Nephron (organoid): ENCODE results near the gene TNNI3K.

Source experiments
- H3K27ac Mint-ChIP-seq, 3 experiments: 2 replicates each; pipeline ENCODE4 v1.8.0; 2020; ENCODE audit warnings: mixed read lengths in 3 of 3, mild to moderate bottlenecking in 2 of 3, moderate library complexity in 1 of 3
- H3K27me3 Mint-ChIP-seq: 2 replicates; pipeline ENCODE4 v1.8.0; 2021; ENCODE audit warnings: low read depth, mild to moderate bottlenecking, moderate library complexity, mixed read lengths
- H3K36me3 Mint-ChIP-seq: 2 replicates; pipeline ENCODE4 v1.8.0; 2020; ENCODE audit warnings: low read depth, mixed read lengths
- H3K4me1 Mint-ChIP-seq: 2 replicates; pipeline ENCODE4 v1.8.0; 2020; ENCODE audit warnings: mixed read lengths
- H3K4me3 Mint-ChIP-seq, 3 experiments: 2 replicates each; pipeline ENCODE4 v1.8.0; 2020; ENCODE audit warnings: mild to moderate bottlenecking in 3 of 3, mixed read lengths in 3 of 3, moderate library complexity in 2 of 3
- H3K9me3 Mint-ChIP-seq: 2 replicates; pipeline ENCODE4 v1.8.0; 2020; ENCODE audit warnings: mixed read lengths
- CTCF ChIP-seq, 3 experiments: fragments of 200-600 bp; sonication (generic); IDR thresholded peaks; one replicate each; pipeline ENCODE4 v1.5.0; 2021; ENCODE audit warnings: antibody characterized with exemption in 3 of 3; ENCODE audit not compliant: unreplicated experiment in 3 of 3

Gene TNNI3K

GRCh38 chr1:74467786-74468377, 232.7 kb downstream of the TNNI3K start:
- H3K27ac Mint-ChIP-seq, result no peak overlapping the region
- no peaks in the 10 kb centered on the region for H3K9me3 Mint-ChIP-seq
- H3K4me1 Mint-ChIP-seq, result peaks cover 32% of the 10 kb centered on the region
- H3K4me3 Mint-ChIP-seq, result no peak overlapping the region
- H3K36me3 Mint-ChIP-seq, result no peaks in the 10 kb centered on the region
- TF ChIP-seq CTCF (IDR thresholded peaks at IDR 0.05; ENCODE audit: unreplicated experiment in 3 of 3), result no peak
- H3K27me3 Mint-ChIP-seq, result peaks cover 5% of the 10 kb centered on the region

- Mint-ChIP-seq H3K27ac (no peak overlapping the region), H3K27me3 (peaks cover 5% of the 10 kb centered on the region), H3K9me3 (no peaks in the 10 kb centered on the region), H3K4me1 (peaks cover 32% of the 10 kb centered on the region), H3K4me3 (no peak overlapping the region), H3K36me3 (no peaks in the 10 kb centered on the region)
- peak; percentile 75 to 79 (median 79) for TF ChIP-seq CTCF (IDR thresholded peaks at IDR 0.05; ENCODE audit: unreplicated experiment in 3 of 3)
Observed at GRCh38 chr1:74468982-74469603, 233.9 kb downstream of the TNNI3K start.

GRCh38 chr1:74470251-74470650, 235.1 kb downstream of the TNNI3K start:
- no peak overlapping the region for H3K4me3 Mint-ChIP-seq
- H3K4me1 Mint-ChIP-seq, result peaks cover 32% of the 10 kb centered on the region
- no peaks in the 10 kb centered on the region for H3K36me3 Mint-ChIP-seq
- no peak for TF ChIP-seq CTCF (IDR thresholded peaks at IDR 0.05; ENCODE audit: unreplicated experiment in 3 of 3)
- H3K9me3 Mint-ChIP-seq, result no peaks in the 10 kb centered on the region
- peak overlapping the region in 2 of 3 experiments; percentile 22 to 45 for H3K27ac Mint-ChIP-seq
- H3K27me3 Mint-ChIP-seq, result peaks cover 5% of the 10 kb centered on the region

- Mint-ChIP-seq H3K27me3 (peaks cover 5% of the 10 kb centered on the region), H3K36me3 (no peaks in the 10 kb centered on the region), H3K27ac (peak overlapping the region in 2 of 3 experiments; percentile 22 to 45), H3K9me3 (no peaks in the 10 kb centered on the region), H3K4me1 (peaks cover 32% of the 10 kb centered on the region), H3K4me3 (no peak overlapping the region)
- no peak for TF ChIP-seq CTCF (IDR thresholded peaks at IDR 0.05; ENCODE audit: unreplicated experiment in 3 of 3)
Observed at GRCh38 chr1:74470936-74471335, 235.7 kb downstream of the TNNI3K start.

- Mint-ChIP-seq H3K4me3 (no peak overlapping the region), H3K9me3 (no peaks in the 10 kb centered on the region), H3K27ac (peak overlapping the region in 1 of 3 experiments; percentile 45), H3K27me3 (peaks cover 5% of the 10 kb centered on the region), H3K36me3 (no peaks in the 10 kb centered on the region), H3K4me1 (peaks cover 32% of the 10 kb centered on the region)
- TF ChIP-seq CTCF (IDR thresholded peaks at IDR 0.05; ENCODE audit: unreplicated experiment in 3 of 3), result no peak
Observed at GRCh38 chr1:74471470-74471869, 236.3 kb downstream of the TNNI3K start.

GRCh38 chr1:74474585-74474984, 239.4 kb downstream of the TNNI3K start:
- no peaks in the 10 kb centered on the region for H3K36me3 Mint-ChIP-seq
- peaks cover 26% of the 10 kb centered on the region for H3K4me1 Mint-ChIP-seq
- H3K4me3 Mint-ChIP-seq, result no peak overlapping the region
- TF ChIP-seq CTCF (IDR thresholded peaks at IDR 0.05; ENCODE audit: unreplicated experiment in 3 of 3), result no peak
- H3K27me3 Mint-ChIP-seq, result peaks cover 5% of the 10 kb centered on the region
- H3K27ac Mint-ChIP-seq, result peak overlapping the region in 1 of 3 experiments; percentile 22
- no peaks in the 10 kb centered on the region for H3K9me3 Mint-ChIP-seq
